ENCODE data around the gene KCNJ18.
"Not testable (repeated sequence)": the region's sequence is repeated elsewhere in the genome, so short reads cannot be mapped to it uniquely, and the experiment has no call there.

DNA sequence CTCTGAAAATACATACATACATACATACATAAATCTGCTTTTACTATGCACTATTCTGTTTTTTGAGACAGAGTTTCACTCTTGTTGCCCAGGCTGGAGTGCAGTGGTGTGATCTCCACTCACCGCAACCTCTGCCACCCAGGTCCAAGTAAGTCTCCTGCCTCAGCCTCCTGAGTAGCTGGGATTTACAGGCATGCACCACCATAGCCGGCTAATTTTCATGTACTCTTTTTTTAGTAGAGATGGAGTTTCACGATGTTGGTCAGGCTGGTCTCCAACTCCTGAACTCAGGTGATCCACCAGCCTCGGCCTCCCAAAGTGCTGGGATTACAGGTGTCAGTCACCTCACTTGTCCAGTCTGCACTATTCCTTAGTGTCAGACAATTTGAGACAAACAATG is 20.5 kb upstream of the KCNJ18 start:
- not testable (repeated sequence) for TF ChIP-seq YY1 (IDR thresholded peaks at IDR 0.05; ENCODE audit: insufficient read depth, insufficient read length); SUZ12 (IDR thresholded peaks at IDR 0.05; ENCODE audit: extremely low read depth, insufficient read depth, insufficient read length)

All from NT2/D1 (cell line).